ENCODE data around the gene NCS1. TPM values are rescaled to one million over a fixed set of nuclear protein-coding genes. Genes with fewer than 3 reads are reported as not detected.

NCS1 gene
- total and polyA plus RNA-seq, 2 experiments from 2014 or later = 4.7 to 33.0 TPM

DNA sequence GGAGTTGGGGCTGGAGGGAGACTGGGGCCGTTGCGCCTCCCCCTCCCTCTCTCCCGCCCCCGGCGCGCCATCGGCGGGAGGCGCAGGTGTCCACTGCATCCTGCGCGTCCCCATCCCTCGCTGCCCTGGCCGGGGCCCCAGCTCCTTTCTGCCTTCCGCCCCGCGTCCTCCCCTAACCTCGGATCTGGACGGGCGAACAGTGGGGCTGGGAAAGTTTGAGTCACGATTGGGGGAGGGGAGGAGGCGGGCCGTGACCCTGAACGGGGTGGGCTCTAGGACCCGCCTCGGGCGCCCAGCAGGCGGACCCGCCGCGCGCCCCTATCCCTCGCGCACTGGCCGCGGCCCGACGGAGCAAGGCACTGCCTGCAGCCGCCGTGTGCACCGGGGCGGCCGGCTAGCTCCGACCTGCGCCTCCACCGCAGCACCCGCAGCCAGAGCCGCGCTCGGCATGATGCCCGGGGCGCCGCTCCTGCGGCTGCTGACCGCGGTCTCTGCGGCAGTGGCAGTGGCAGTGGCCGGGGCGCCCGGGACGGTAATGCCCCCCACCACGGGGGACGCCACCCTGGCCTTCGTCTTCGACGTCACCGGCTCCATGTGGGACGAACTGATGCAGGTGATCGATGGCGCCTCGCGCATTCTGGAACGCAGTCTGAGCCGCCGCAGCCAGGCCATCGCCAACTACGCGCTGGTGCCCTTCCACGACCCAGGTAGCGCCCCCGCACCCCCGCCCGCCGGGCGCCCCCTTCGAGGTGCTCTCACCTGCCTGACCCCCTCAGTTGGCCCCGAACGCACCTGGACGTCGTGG is 93.4 kb downstream of the NCS1 start, which contains the start of gene HMCN2:
HMCN2 (plus strand) TSS at position 330 of the 805 bp plus-strand sequence; CDS start at position 449, 119 bp downstream.
- in situ Hi-C loops (cut with MboI) = no loop called here
- Histone ChIP-seq H4K20me1 (ENCODE audit: insufficient read depth) (no peaks in the 10 kb centered on the region), H3K9me3 (ENCODE audit: low read depth) (no peaks in the 10 kb centered on the region), H3K4me1 (ENCODE audit: insufficient read depth) (peaks cover 11% of the 10 kb centered on the region), H3K27me3 (replicated peaks; ENCODE audit: insufficient read depth) (peaks cover 59% of the 10 kb centered on the region), H2AFZ (no peak within 1 kb of the TSS), H3F3A (ENCODE audit: insufficient read depth) (peaks cover 11% of the 10 kb centered on the region; the same call in 1 of the 2 replicates), H3K4me2 (ENCODE audit: unreplicated experiment) (no peak within 1 kb of the TSS), H3K9ac (no peak within 1 kb of the TSS), H3K9me2 (ENCODE audit: insufficient read depth) (no peaks in the 10 kb centered on the region), H3K36me3 (ENCODE audit: low read depth) (no peaks in the 10 kb centered on the region), H3K27ac (no peak within 1 kb of the TSS), H3K79me2 (ENCODE audit: insufficient read depth) (no peaks in the 10 kb centered on the region), H3K4me3 (no peak within 1 kb of the TSS)
- WGBS, 2 experiments (ENCODE audit: low coverage in 1 of 2, low lambda C conversion rate in 2 of 2, missing lambda C conversion rate in 2 of 2) = 4 to 5% methylated on average over 30 to 50 of the region's 89 CpGs
- TF ChIP-seq EZH2phosphoT487 (IDR thresholded peaks at IDR 0.05; ENCODE audit: insufficient read depth, low read depth) (no peak), EZH2 (IDR thresholded peaks at IDR 0.05; ENCODE audit: insufficient read depth, poor library complexity, severe bottlenecking) (peak; percentile 17)
- peak; percentile 30 for DNase-seq

DNA sequence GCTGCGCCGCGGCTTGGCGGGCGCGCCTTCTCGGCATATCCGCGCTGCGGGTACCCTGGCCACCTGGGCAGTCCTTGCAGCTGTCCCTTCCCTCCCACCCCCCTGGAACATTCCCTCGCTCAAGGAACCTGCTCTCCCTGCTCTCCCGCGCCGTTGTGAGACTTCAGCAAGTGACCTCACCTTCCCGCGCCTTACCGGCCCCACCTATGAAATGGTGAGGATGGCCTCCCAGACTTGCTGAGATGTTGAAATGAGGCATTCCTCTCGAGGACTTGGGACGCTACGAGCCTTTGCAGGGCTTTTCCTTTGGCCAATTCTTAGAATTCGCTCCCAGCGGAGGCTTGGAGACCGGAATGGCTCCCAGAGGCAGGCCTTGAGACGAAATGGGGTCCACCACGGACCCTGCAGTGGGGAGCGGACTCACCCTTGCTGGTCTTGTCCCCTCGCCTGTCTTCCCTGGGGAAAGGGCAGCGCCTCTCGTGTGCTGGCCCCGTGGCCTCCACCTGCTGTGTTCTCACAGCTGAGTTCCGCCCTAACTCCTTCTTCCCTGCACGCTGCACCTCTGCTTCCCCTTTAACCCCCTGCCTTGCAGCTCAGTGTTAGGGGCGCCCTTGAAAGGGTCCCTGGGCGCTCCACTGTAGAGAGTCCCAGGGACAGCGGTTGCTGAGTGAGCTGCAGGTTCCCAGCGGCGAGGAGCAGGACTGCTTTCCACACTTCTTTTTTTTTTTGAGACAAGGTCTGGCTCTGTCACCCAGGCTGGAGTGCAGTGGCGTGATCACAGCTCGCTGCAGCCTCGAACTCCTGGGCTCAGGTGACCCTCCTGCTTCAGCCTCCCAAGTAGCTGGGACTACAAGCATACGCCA is 94.3 kb downstream of the NCS1 start:
- Histone ChIP-seq H3F3A (ENCODE audit: insufficient read depth) (peaks cover 3% of the 10 kb centered on the region; the same call in 1 of the 2 replicates), H3K4me3 (no peak overlapping the region), H3K27me3 (replicated peaks; ENCODE audit: insufficient read depth) (peaks cover 59% of the 10 kb centered on the region), H3K27ac (no peak overlapping the region), H3K9me3 (ENCODE audit: low read depth) (no peaks in the 10 kb centered on the region), H3K79me2 (ENCODE audit: insufficient read depth) (no peaks in the 10 kb centered on the region), H3K9me2 (ENCODE audit: insufficient read depth) (no peaks in the 10 kb centered on the region), H2AFZ (no peak overlapping the region), H3K36me3 (ENCODE audit: low read depth) (no peaks in the 10 kb centered on the region), H4K20me1 (ENCODE audit: insufficient read depth) (no peaks in the 10 kb centered on the region), H3K4me2 (ENCODE audit: unreplicated experiment) (no peak overlapping the region), H3K4me1 (ENCODE audit: insufficient read depth) (peaks cover 3% of the 10 kb centered on the region), H3K9ac (no peak overlapping the region)
- in situ Hi-C loops (cut with MboI) = no loop called here
- TF ChIP-seq EZH2phosphoT487 (IDR thresholded peaks at IDR 0.05; ENCODE audit: insufficient read depth, low read depth) (no peak), EZH2 (IDR thresholded peaks at IDR 0.05; ENCODE audit: insufficient read depth, poor library complexity, severe bottlenecking) (no peak)
- no peak for DNase-seq
- 41% methylated on average over 40 to 41 of the region's 41 CpGs for WGBS, 2 experiments (ENCODE audit: low coverage in 1 of 2, low lambda C conversion rate in 2 of 2, missing lambda C conversion rate in 2 of 2)

GRCh38 chr9:130267930-130268329 is 95.7 kb downstream of the NCS1 start:
- Histone ChIP-seq H4K20me1 (ENCODE audit: insufficient read depth) (no peaks in the 10 kb centered on the region), H2AFZ (no peak overlapping the region), H3K9me3 (ENCODE audit: low read depth) (no peaks in the 10 kb centered on the region), H3K27me3 (replicated peaks; ENCODE audit: insufficient read depth) (peaks cover 53% of the 10 kb centered on the region), H3K4me1 (ENCODE audit: insufficient read depth) (no peaks in the 10 kb centered on the region), H3K4me2 (ENCODE audit: unreplicated experiment) (no peak overlapping the region), H3K9me2 (ENCODE audit: insufficient read depth) (no peaks in the 10 kb centered on the region), H3K36me3 (ENCODE audit: low read depth) (no peaks in the 10 kb centered on the region), H3K79me2 (ENCODE audit: insufficient read depth) (no peaks in the 10 kb centered on the region), H3F3A (ENCODE audit: insufficient read depth) (no peaks in the 10 kb centered on the region), H3K27ac (no peak overlapping the region), H3K4me3 (no peak overlapping the region), H3K9ac (no peak overlapping the region)
- 78 to 89% methylated on average over 5 of the region's 5 CpGs for WGBS, 2 experiments (ENCODE audit: low coverage in 1 of 2, low lambda C conversion rate in 2 of 2, missing lambda C conversion rate in 2 of 2)
- no peak for DNase-seq
- in situ Hi-C loops (cut with MboI) = no loop called here
- TF ChIP-seq EZH2phosphoT487 (IDR thresholded peaks at IDR 0.05; ENCODE audit: insufficient read depth, low read depth) = no peak
- TF ChIP-seq EZH2 (IDR thresholded peaks at IDR 0.05; ENCODE audit: insufficient read depth, poor library complexity, severe bottlenecking) = no peak

DNA sequence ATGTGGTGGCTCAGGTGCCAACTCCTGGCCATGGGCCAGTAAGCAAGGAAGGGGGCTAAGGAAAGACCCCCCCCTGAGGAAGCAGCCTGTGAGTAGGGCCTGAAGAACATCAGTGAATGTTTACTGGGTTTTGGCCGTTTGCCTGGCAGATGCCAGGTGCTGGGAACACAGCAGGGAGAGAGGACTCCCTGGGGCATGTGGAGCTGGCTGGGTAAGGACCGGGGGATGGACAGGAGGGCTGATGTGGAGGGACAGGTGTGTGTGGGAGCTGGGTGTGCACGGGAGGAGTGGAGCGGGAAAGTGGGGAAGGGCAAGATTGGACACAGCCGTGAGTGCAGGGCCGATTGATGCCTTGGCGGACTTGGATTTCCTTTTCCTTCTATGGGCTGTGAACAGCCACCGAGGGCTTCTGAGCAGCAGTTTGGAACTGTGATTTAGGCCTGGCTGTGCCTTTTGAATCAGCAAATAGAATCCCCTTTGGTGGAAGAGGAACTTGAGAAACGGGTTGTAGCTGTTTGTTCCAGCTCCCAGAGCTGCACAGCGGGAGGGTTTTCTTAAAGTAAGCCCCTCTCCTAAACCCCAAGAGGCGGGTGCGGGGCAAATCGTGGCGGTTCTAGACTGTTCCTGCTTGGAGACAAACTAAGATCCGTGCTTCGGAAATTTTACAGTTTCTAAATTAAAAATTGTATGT is 96.5 kb downstream of the NCS1 start:
- no peak overlapping the region for H3K27ac ChIP-seq
- TF ChIP-seq EZH2 (IDR thresholded peaks at IDR 0.05; ENCODE audit: insufficient read depth, poor library complexity, severe bottlenecking) (no peak), EZH2phosphoT487 (IDR thresholded peaks at IDR 0.05; ENCODE audit: insufficient read depth, low read depth) (no peak)
- 71 to 77% methylated on average over 16 of the region's 16 CpGs for WGBS, 2 experiments (ENCODE audit: low coverage in 1 of 2, low lambda C conversion rate in 2 of 2, missing lambda C conversion rate in 2 of 2)
- H3K9ac ChIP-seq = no peak overlapping the region
- DNase-seq = no peak
- no peak overlapping the region for H3K4me3 ChIP-seq
- H3K4me2 ChIP-seq (ENCODE audit: unreplicated experiment) = no peak overlapping the region
- H3K79me2 ChIP-seq (ENCODE audit: insufficient read depth) = no peaks in the 10 kb centered on the region
- H3K9me3 ChIP-seq (ENCODE audit: low read depth) = no peaks in the 10 kb centered on the region
- no peaks in the 10 kb centered on the region for H3F3A ChIP-seq (ENCODE audit: insufficient read depth)
- H3K4me1 ChIP-seq (ENCODE audit: insufficient read depth) = no peaks in the 10 kb centered on the region
- H2AFZ ChIP-seq = no peak overlapping the region
- in situ Hi-C loops (cut with MboI) = no loop called here
- H3K9me2 ChIP-seq (ENCODE audit: insufficient read depth) = no peaks in the 10 kb centered on the region
- H3K27me3 ChIP-seq (replicated peaks; ENCODE audit: insufficient read depth) = peaks cover 47% of the 10 kb centered on the region
- no peaks in the 10 kb centered on the region for H3K36me3 ChIP-seq (ENCODE audit: low read depth)
- no peaks in the 10 kb centered on the region for H4K20me1 ChIP-seq (ENCODE audit: insufficient read depth)
